Amygdala (tissue), 56 donors: ENCODE measurements around the gene KDM4C.
A peak's percentile ranks its signal among the peaks of the same experiment; 100 is the strongest.
"Not testable (repeated sequence)": the region's sequence is repeated elsewhere in the genome, so short reads cannot be mapped to it uniquely, and the experiment has no call there.

Experiments
- DNase-seq, 56 donors: peaks; one replicate each; lab custom pipeline; 2025; lab: John Stamatoyannopoulos, UW

Gene KDM4C

DNA sequence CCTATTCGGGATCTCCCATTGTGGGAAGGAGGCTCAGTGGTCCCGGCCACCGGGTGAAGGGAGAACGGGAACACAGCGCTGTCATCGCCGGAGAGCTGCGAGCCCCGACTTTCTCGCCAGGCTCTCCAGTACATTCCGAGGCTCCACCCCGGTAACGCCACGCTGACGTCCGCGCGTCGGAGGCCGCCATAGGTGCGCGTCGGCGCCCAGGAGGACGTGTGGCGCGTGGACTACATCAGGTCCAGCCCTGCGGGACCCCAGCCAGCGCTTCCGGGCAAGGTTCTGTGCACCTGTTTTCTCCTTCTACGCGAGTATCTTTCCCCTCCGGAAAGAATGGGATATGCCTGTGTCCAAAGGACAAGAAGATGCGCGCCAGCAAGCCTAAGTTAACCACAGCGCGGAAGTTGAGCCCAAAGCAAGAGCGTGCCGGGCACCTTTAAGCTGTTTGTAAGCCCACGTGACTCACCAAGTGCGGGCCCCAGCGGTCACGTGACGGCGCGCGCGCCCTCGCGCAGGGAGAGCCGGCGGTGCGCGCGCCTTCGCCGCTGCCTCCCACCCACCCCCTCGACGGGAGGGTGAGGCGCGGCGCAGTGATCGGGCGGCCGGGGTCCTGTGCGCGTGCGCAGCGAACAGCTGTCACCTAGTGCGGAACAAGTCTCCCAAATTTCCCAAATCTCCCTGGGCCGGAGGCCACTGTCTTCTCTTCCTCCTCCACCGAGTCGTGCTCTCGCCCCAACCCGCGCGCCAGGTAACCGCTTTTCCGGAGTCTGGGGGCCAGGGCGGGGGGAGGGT is at the start of gene KDM4C:
KDM4C (plus strand) TSS at position 518 of the 792 bp plus-strand sequence. CDS start 35,016 bp downstream, outside the sequence.
- peak; percentile 70 to 99 (median 91) for DNase-seq

DNA sequence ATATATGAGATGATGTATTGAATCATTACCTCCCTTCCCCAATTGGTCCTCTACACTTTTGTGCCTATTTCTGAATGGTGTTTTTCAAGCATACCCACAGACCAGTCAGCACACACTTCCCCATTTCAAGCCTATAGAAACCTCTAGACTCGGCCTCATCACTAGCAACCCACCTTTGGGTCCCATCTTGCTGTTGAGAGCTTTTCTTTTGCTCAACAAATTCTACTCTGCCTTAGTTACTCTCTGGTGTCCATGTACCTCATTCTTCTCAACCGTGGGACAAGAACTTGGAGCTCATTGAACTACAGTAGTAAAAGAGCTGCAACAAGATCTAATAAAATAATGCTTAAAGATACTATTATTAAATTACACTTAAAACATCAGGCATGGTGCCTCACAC is 49.0 kb upstream of the KDM4C start:
- no peak for DNase-seq

DNA sequence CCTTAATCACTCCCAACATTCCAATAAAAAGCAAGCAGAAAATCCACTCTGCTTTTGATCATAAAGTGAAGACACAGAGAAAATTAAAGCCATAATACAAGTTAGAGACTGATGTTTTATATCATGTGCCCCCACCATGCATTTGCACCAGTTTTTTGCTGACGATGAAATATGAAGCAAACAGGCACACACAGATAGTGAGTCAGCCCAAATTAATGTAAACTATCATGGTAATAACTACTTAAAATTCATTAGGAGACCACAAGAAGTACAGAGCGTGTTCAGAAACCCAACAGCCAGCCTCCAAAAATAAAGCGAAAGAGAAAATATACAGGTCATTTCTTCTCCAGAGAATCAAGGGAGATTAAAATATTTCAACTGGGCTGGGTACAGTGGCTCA is 46.4 kb upstream of the KDM4C start:
- DNase-seq: no peak

GRCh38 chr9:6712041-6712440 is 45.7 kb upstream of the KDM4C start:
- DNase-seq: no peak

DNA sequence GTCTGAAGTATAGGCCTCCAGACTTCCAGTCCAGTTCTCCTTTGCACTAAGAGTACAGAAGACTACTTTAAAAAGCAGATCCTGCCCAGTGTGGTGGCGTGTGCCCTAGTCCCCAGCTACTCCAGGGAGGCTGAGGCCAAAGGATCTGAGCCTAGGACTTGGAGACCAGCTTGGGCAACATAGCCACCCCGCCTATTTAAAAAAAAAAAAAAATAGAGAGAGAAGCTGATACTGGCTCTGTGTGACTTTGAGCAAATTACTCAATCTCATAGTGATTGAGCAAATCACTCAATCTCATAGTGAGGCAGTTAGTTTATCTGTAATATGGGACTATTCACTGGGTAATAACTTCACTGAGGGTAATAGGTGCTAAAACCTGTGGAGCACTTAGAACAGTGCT is 43.6 kb upstream of the KDM4C start:
- no peak for DNase-seq

DNA sequence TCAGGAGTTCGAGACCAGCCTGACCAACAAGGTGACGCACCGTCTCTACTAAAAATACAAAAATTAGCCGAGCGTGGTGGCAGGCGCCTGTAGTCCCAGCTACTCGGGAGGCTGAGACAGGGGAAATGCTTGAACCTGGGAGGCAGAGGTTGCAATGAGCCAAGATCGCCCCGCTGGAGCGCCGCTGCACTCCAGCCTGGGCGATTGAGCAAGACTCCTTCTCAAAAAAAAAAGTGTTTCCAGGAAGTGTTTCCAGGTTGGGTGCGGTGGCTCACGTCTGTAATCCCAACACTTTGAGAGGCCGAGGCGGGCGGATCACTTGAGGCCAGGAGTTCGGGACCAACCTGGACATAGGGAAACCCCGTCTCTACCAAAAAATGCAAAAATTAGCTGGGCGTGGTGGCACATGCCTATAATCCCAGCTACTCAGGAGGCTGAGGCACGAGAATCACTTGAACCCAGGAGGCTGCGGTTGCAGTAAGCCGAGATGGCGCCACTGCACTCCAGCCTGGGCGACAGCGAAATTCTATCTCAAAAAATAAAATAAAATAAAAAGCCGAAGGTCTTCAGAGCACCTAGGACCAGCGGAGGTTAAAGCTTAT is 42.5 kb upstream of the KDM4C start:
- not testable (repeated sequence) for DNase-seq

GRCh38 chr9:6715755-6716643 is 41.8 kb upstream of the KDM4C start:
- peak in 37 of 56 donors; percentile 1 to 59 (median 14) for DNase-seq

DNA sequence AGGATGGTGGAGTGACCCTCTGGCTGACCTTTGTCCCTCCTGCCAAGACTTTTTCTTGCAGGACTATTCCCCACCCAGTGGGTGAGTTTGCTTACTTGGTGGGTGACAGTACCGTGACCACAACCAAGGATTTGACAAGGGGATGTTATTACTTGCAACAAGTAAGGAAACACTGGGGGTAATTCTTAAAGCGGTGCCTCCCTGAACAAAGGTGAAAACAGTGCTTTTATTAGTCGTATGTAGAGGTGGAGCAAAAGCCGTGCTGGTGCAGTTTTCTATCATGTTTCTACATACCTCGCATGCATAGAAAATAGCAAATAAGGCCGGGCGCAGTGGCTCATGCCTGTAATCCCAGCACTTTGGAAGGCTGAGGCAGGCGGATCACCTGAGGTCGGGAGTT is 41.0 kb upstream of the KDM4C start:
- DNase-seq: no peak

GRCh38 chr9:6723881-6724420 is 33.8 kb upstream of the KDM4C start:
- DNase-seq: no peak

DNA sequence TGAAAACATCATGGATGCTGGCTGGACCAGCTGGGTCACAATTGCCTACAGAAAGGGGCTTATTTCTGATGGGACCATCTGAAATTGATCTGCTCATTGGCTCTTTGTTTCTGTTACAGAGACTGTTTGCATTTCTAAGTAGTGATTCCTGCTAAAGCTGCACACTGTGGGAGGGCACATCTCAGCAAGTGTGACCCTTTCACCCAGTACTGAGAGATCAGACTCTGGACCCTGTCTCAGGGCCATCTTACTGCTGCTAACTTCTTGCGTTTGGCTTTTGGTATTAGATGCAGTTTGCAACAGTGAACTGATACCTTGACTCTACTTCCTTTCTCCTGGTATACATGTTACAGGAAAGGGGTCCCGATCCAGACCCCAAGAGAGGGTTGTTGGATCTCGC is 24.5 kb upstream of the KDM4C start:
- no peak for DNase-seq

- no peak for DNase-seq
Measured at GRCh38 chr9:6733831-6734230, 23.9 kb upstream of the KDM4C start.

GRCh38 chr9:6735422-6735821 is 22.4 kb upstream of the KDM4C start:
- no peak for DNase-seq

- DNase-seq: no peak
Measured at GRCh38 chr9:6739218-6739617, 18.6 kb upstream of the KDM4C start.

GRCh38 chr9:6748861-6749260 is 8.9 kb upstream of the KDM4C start:
- not testable (repeated sequence) for DNase-seq

DNA sequence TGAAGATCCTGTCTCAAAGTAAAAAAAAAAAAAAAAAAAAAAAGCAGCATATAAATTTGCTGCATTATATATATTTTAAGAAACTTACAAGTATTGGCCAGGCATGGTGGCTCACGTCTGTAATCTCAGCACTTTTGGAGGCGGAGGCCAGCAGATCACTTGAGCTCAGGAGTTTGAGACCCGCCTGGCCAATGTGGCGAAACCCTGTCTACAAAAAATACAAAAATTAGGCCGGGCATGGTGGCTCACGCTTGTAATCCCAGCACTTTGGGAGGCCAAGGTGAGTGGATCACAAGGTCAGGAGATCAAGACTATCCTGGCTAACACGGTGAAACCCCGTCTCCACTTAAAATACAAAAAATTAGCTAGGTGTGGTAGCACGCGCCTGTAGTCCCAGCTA is 2.9 kb upstream of the KDM4C start:
- DNase-seq: not testable (repeated sequence)

- DNase-seq: peak in 13 of 56 donors; percentile 23 to 68 (median 53)
Measured at GRCh38 chr9:6757132-6757455, 679 bp upstream of the KDM4C start.

GRCh38 chr9:6758248-6758497 is 400 bp downstream of the KDM4C start:
- peak in 2 of 56 donors; percentile 65 to 75 for DNase-seq

DNA sequence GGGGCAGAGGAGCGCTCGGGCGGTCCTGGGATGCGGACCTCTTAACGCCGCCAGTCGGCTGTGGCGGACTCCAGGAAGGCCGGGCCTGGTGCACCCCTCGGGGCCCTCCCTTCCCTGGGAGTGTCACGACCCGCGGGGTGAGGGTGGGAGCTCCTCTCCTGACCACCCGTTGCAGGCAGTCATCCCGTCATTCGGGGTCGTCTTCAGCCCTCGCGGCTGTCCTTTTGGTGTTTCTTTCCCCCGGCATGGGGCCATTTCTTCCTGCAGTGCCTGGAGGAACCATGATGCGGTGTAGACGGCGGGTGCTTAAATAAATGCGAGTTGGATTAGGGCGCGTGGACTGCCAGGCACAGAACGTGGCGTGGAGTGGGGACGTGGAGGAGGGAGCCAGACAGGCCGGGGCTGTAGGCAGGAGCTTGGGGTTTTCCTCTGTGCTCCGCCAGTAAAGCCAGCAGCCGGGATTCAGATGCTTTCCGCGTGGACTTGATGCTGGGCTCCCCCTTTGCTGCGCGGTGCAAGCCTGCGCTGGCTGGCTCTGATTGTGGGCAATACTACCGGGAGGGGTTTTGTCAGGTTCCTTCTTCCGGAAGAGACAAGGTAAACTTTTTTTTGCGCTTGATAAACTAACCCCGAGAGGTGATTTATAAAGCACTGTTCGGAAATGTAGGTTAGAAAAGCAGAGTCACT is 868 bp downstream of the KDM4C start:
- DNase-seq: peak in 52 of 56 donors; percentile 5 to 83 (median 60)

- peak in 1 of 56 donors; percentile 3 for DNase-seq
Measured at GRCh38 chr9:6759185-6759977, 1.6 kb downstream of the KDM4C start.

DNA sequence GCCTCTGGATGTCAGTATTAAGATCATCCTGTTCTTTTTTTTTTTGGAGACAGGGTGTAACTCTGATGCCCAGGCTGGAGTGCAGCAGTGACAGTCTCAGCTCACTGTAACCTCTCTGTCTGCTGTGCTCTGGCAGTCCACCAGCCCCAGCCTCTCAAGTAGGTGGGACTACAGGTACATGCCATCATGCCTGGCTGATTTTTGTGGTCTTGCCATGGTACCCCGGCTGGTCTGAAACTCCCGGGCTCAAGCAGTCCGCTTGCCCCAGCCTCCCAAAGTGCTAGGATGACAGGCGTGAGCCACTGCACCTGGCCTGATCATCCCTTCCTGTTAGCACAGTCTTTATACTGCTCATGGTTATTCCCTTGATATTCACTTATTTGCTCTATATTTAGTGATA is 3.5 kb downstream of the KDM4C start:
- no peak for DNase-seq
